Small intestine (tissue), 7 donors: Measurements from ENCODE around the gene TIAL1. TPM values are rescaled to one million over a fixed set of nuclear protein-coding genes. Genes with fewer than 3 reads are reported as not detected.
"Not testable (repeated sequence)": the region's sequence is repeated elsewhere in the genome, so short reads cannot be mapped to it uniquely, and the experiment has no call there.

ENCODE experiments used
- DNase-seq, 2 donors: peaks; one replicate each; pipeline versions ENCODE4 v3.0.0 to v3.0.0-alpha.2; 2013
- FAIRE-seq: peaks from 2 replicates; lab custom pipeline; 2012; peaks lifted over from hg19 to GRCh38; lab: Jason Lieb, UNC
- H3K27ac ChIP-seq, 3 donors: one replicate each; pipeline ENCODE4 v1.5.1; 2013; ENCODE audit warnings: low read length in 2 of 3, mild to moderate bottlenecking in 2 of 3, control low read depth in 1 of 3, inconsistent platforms in 1 of 3, low read depth in 1 of 3, moderate library complexity in 1 of 3
- H3K27me3 ChIP-seq, 3 donors: one replicate each; pipeline ENCODE4 v1.6.1; 2013; ENCODE audit warnings: low read length in 3 of 3, inconsistent platforms in 1 of 3; ENCODE audit not compliant: control insufficient read depth in 3 of 3, insufficient read depth in 3 of 3
- H3K36me3 ChIP-seq, 3 donors: one replicate each; pipeline ENCODE4 v1.6.1; 2013; ENCODE audit warnings: low read length in 3 of 3, inconsistent platforms in 1 of 3, low read depth in 1 of 3, mild to moderate bottlenecking in 1 of 3, moderate library complexity in 1 of 3; ENCODE audit not compliant: control insufficient read depth in 3 of 3, insufficient read depth in 2 of 3
- H3K4me1 ChIP-seq, 3 donors: one replicate each; pipeline ENCODE4 v1.6.1; 2013; ENCODE audit warnings: low read length in 2 of 3, inconsistent platforms in 1 of 3, low read depth in 1 of 3, mild to moderate bottlenecking in 1 of 3, moderate library complexity in 1 of 3; ENCODE audit not compliant: control insufficient read depth in 3 of 3, insufficient read depth in 2 of 3
- H3K4me3 ChIP-seq, 3 donors: one replicate each; pipeline ENCODE4 v1.5.1; 2013; ENCODE audit warnings: low read length in 3 of 3, control low read depth in 1 of 3, inconsistent platforms in 1 of 3, low read depth in 1 of 3, mild to moderate bottlenecking in 1 of 3, moderate library complexity in 1 of 3
- H3K9me3 ChIP-seq, 2 donors: one replicate each; pipeline ENCODE4 v1.6.1; 2013; ENCODE audit warnings: low read depth in 1 of 2, low read length in 1 of 2; ENCODE audit not compliant: control insufficient read depth in 2 of 2, insufficient read depth in 1 of 2
- WGBS, 3 donors: extraction: QIAGEN DNeasy Blood & Tissue Kit; methylation state at CpG; one replicate each; pipeline ENCODE4 v1.1.7; 2013; 5-methylcytosine and 5-hydroxymethylcytosine counted together
- polyA plus RNA-seq, 4 donors: library from polyadenylated mRNA; stranded (reverse) in 3 of 4; unstranded in 1 of 4; fragments of 200-250 nt in 3 of 4; fragments of 120-200 nt in 1 of 4; gene quantifications; one replicate each; pipeline versions ENCODE4 v1.2.1 to v1.2.3, GENCODE V29; 2013
- donor health status: healthy with polysubstance abuse.
- donor health status: control.
- donor health status: control.
- donor health status: Bipolar disorder and iron deficiency.
- donor health status: healthy.

Gene TIAL1
- polyA plus RNA-seq, 4 donors, result 43.8 to 109 (median 50.9) TPM

DNA sequence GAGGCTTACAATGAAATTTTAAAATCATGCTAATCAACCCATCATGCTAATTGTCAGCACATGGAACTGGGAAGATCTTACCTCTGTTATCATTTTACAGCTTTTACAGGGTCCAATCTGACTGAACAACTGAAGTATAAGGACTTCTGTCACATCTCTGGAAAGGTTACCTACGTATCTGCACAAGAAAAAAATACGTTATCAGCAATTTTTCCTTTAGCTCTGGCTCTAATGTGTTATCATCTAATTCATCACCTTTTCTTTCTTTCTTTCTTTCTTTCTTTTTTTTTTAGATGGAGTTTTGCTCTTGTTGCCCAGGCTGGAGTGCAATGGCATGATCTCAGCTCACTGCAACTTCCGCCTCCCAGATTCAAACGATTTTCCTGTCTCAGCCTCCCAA is 8.7 kb downstream of the TIAL1 start:
- H3K27me3 ChIP-seq, result no peaks in the 10 kb centered on the region
- no peak for FAIRE-seq
- H3K36me3 ChIP-seq, result peaks cover 0 to 16% (median 15%) of the 10 kb centered on the region in 3 donors
- no peak overlapping the region for H3K4me3 ChIP-seq
- 84 to 91% (median 90%) methylated on average over 4 of the region's 4 CpGs for WGBS, 3 donors
- no peak overlapping the region for H3K27ac ChIP-seq
- DNase-seq, result no peak
- H3K4me1 ChIP-seq, result peaks cover 0 to 2% (median 0%) of the 10 kb centered on the region in 3 donors
- H3K9me3 ChIP-seq, result no peaks in the 10 kb centered on the region

DNA sequence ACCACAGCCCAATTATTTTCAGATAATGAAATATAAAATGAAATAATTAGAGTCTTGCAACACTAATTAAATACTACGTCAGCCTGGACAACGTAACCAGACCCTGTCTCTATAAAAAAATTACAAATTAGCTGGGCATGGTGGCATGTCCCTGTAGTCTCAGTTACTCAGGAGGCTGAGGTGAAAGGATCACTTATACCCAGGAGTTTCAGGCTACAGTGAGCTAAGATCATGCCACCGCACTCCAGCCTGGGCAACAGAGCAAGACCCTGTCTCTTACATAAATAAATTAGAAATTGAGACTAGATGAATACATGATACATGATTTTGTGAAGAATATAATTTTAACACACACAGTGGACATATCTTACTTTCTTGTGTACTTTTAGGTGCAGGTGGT is 18.4 kb downstream of the TIAL1 start:
- Histone ChIP-seq H3K36me3 (peaks cover 5 to 16% (median 12%) of the 10 kb centered on the region in 3 donors), H3K9me3 (no peaks in the 10 kb centered on the region), H3K27me3 (no peaks in the 10 kb centered on the region), H3K27ac (no peak overlapping the region), H3K4me1 (no peaks in the 10 kb centered on the region), H3K4me3 (no peak overlapping the region)
- WGBS, 3 donors, result 95 to 99% (median 97%) methylated on average over 3 of the region's 3 CpGs
- DNase-seq (no peak), FAIRE-seq (no peak)

DNA sequence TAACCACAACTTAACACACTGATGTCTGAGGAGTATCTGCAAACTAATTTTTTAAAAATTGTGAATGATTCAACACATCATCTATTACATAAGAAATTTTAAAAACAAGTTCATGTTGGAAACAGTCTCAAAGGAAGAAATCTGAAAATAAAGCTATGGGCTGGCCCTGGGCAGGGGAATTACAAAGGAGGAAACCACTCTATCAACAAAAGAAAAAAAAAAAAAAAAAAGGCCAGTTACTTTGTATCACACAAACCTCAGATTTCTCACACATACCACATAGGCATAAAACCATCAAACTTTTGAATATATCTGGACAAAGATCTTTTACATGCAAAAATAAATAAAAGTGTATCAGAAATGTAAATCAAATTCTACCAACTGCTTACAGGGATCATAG is 20.8 kb downstream of the TIAL1 start:
- Histone ChIP-seq H3K9me3 (no peaks in the 10 kb centered on the region), H3K4me1 (no peaks in the 10 kb centered on the region), H3K27me3 (no peaks in the 10 kb centered on the region), H3K27ac (no peak overlapping the region), H3K36me3 (peaks cover 5 to 29% (median 9%) of the 10 kb centered on the region in 3 donors), H3K4me3 (no peak overlapping the region)
- FAIRE-seq (peak; percentile 15), DNase-seq (no peak)

DNA sequence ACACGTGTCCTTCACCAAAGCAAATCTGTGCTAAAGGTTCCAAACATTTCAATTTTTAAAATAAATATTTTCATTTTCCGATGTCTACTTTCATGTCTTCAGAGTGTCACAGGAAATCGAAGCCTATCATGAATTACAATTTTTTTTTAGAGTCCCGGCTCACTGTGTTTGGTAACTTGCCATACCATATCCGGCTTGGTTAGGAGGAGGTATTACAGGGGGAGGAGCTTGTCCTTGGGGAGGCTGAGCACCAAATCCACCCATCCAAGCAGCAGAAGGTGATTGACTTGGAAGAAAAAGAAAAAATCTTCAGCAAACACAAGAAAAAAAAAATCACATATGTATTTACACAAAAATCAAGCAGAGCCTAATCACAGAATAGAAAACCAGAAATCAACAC is 21.3 kb downstream of the TIAL1 start:
- no peak overlapping the region for H3K4me3 ChIP-seq
- WGBS, 3 donors, result 54 to 74% (median 56%) methylated on average over 5 of the region's 5 CpGs
- no peaks in the 10 kb centered on the region for H3K27me3 ChIP-seq
- DNase-seq, result peak in 1 of 2 donors; percentile 27
- H3K27ac ChIP-seq, result no peak overlapping the region
- no peak for FAIRE-seq
- H3K36me3 ChIP-seq, result peaks cover 5 to 29% (median 9%) of the 10 kb centered on the region in 3 donors
- H3K4me1 ChIP-seq, result no peaks in the 10 kb centered on the region
- no peaks in the 10 kb centered on the region for H3K9me3 ChIP-seq

DNA sequence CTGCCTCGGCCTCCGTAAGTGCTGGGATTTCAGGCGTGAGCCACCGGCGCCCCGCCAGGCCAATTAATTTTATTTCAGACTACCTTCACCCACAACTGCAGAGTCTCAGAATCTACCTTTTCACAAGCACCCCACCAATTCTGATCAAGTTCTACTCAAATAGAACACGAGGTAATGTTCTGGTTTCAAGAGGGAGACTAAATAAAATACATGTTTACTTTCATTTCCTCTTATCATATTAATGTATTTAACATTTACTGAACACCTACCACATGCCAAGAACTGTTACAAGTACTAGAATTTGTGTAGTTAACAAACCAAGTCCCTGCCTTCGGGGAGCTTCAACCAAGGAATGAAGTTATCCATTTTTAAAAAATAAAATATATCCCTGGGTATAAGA is 28.8 kb downstream of the TIAL1 start:
- 77 to 86% (median 82%) methylated on average over 8 of the region's 8 CpGs for WGBS, 3 donors

DNA sequence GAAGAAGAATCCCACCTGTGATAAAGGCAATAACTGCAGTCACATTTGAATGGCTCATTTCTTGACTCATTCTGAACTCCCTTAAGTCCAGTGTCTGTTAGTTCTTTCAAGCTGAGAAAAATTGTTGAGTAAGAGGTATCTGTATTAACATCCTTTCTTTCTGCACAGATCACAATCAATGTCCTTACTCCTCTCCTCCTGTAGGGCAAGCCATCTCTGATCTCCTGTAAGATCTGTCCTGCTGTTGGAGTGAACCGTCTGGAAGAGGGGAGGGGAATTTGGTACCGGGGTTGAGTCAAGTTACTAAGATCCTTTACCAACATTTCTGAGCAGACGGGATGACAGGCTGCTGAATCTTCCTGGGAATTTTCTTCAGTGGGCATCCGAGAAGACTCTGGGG is 34.7 kb downstream of the TIAL1 start:
- H3K9me3 ChIP-seq, result no peaks in the 10 kb centered on the region
- no peaks in the 10 kb centered on the region for H3K27me3 ChIP-seq
- no peak overlapping the region for H3K27ac ChIP-seq
- no peak for DNase-seq
- H3K4me1 ChIP-seq, result no peaks in the 10 kb centered on the region
- no peak for FAIRE-seq
- H3K4me3 ChIP-seq, result no peak overlapping the region
- no peaks in the 10 kb centered on the region for H3K36me3 ChIP-seq
- 92 to 97% (median 92%) methylated on average over 4 of the region's 4 CpGs for WGBS, 3 donors

More for the DNA sequence above, 28.8 kb downstream of the TIAL1 start:
- no peak for DNase-seq
- Histone ChIP-seq H3K27me3 (no peaks in the 10 kb centered on the region), H3K4me3 (no peak overlapping the region), H3K4me1 (no peaks in the 10 kb centered on the region), H3K9me3 (no peaks in the 10 kb centered on the region), H3K27ac (no peak overlapping the region), H3K36me3 (peaks cover 0 to 11% (median 0%) of the 10 kb centered on the region in 3 donors)
- FAIRE-seq, result no peak

DNA sequence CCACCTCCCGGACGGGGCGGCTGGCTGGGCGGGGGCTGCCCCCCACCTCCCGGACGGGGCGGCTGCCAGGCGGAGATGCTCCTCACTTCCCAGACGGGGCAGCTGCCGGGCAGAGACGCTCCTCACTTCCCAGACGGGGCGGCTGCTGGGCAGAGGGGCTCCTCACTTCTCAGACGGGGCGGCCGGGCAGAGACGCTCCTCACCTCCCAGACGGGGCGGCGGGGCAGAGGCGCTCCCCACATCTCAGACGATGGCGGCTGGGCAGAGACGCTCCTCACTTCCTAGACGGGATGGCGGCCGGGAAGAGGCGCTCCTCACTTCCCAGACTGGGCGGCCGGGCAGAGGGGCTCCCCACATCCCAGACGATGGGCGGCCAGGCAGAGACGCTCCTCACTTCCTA is 37.3 kb downstream of the TIAL1 start:
- not testable (repeated sequence) for H3K4me1 ChIP-seq, H3K9me3 ChIP-seq, H3K27me3 ChIP-seq, H3K27ac ChIP-seq, H3K4me3 ChIP-seq, DNase-seq, H3K36me3 ChIP-seq, FAIRE-seq
- WGBS, 3 donors, result 93 to 98% (median 93%) methylated on average over 28 to 33 of the region's 33 CpGs

DNA sequence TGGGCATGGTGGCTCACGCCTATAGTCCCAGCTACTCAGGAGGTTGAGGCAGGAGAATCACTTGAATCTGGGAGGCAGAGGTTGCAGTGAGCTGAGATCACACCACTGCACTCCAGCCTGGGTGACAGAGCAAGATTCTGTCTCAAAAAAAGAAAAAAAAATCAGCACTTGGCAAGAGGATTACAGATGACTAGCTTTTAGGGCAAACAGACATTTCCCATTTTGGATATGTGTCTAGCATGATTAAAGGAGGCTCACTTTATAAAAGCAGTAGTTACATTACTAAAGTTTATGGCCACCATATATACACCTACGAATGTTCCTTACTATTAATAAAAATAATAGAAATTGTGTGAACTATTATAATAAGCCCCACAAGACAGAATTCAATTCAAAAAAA is 40.7 kb downstream of the TIAL1 start:
- H3K27ac ChIP-seq, H3K9me3 ChIP-seq, H3K4me3 ChIP-seq, H3K4me1 ChIP-seq, H3K36me3 ChIP-seq, DNase-seq, FAIRE-seq, H3K27me3 ChIP-seq: not testable (repeated sequence)
- 88 to 93% (median 88%) methylated on average over 2 of the region's 2 CpGs for WGBS, 3 donors

DNA sequence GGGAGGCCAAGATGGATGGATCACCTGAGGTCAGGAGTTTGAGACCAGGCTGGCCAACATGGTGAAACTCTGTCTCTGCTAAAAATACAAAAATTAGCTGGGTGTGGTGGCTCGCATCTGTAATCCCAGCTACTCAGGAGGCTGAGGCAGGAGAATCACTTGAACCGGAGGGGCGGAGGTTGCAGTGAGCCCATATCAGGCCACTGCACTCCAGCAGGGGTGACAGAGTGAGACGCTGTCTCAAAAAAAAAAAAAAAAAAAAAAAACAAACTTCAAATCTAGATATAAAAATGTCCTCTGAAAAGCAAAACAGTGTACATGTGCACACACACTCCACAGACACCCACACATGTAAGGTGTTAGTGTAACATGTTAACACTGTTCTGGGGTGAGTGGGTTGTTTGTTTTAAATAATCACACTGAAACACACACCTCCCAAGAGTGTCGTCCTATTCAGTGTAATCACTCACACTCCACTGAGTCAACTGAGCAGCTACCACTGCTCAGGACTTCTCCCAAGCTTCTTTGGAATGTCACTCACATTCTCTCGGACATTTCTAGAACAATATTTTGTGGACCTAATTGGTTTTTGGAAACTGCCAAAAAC is 41.5 kb downstream of the TIAL1 start:
- no peaks in the 10 kb centered on the region for H3K9me3 ChIP-seq
- DNase-seq (no peak), FAIRE-seq (no peak)
- WGBS, 3 donors, result 92 to 98% (median 93%) methylated on average over 6 of the region's 6 CpGs
- H3K4me3 ChIP-seq, result no peak overlapping the region
- no peak overlapping the region for H3K27ac ChIP-seq
- peaks cover 0 to 2% (median 0%) of the 10 kb centered on the region in 3 donors for H3K27me3 ChIP-seq
- no peaks in the 10 kb centered on the region for H3K36me3 ChIP-seq
- H3K4me1 ChIP-seq, result no peaks in the 10 kb centered on the region
